DND-41 (cell line): ENCODE results near the gene RPS27L.

ENCODE experiments used
- ATAC-seq: fragments of 200-7000 bp; cut with Tn5 transposase; 3 replicates; pipeline ENCODE4 v1.9.1; 2021; ENCODE audit warnings: low read depth; ENCODE audit not compliant: insufficient read depth
- DNase-seq: peaks from one replicate; pipeline ENCODE4 v3.0.0-alpha.2; 2020
- H2AFZ ChIP-seq: 2 replicates; pipeline ENCODE4 v1.6.0; 2012; ENCODE audit warnings: low read depth, low read length
- H3K27ac ChIP-seq: 2 replicates; pipeline ENCODE4 v1.5.1; 2012; ENCODE audit warnings: low read length, inconsistent platforms
- H3K27me3 ChIP-seq: fragments of 200-600 bp; sonication (generic); 2 replicates; pipeline ENCODE4 v1.6.0; 2012; ENCODE audit warnings: low read length, mild to moderate bottlenecking, inconsistent platforms; ENCODE audit not compliant: insufficient read depth, poor library complexity
- H3K36me3 ChIP-seq: 2 replicates; pipeline ENCODE4 v1.5.1; 2012; ENCODE audit warnings: low read length, inconsistent platforms; ENCODE audit not compliant: insufficient read depth
- H3K4me1 ChIP-seq: 2 replicates; pipeline ENCODE4 v1.5.1; 2012; ENCODE audit warnings: mild to moderate bottlenecking, low read length; ENCODE audit not compliant: insufficient read depth
- H3K4me2 ChIP-seq: 2 replicates; pipeline ENCODE4 v1.6.0; 2012; ENCODE audit warnings: mild to moderate bottlenecking, moderate library complexity, low read length, inconsistent platforms; ENCODE audit not compliant: insufficient read depth
- H3K4me3 ChIP-seq, 2 experiments: fragments of 200-600 bp in 1 of 2; shearing (Covaris generic) in 1 of 2; 2 replicates each; pipeline ENCODE4 v1.5.1; 2012 to 2016; ENCODE audit warnings: inconsistent platforms in 2 of 2, low read length in 2 of 2, mild to moderate bottlenecking in 2 of 2, low read depth in 1 of 2, moderate library complexity in 1 of 2
- H3K79me2 ChIP-seq: 2 replicates; pipeline ENCODE4 v1.6.0; 2012; ENCODE audit warnings: low read length, inconsistent platforms; ENCODE audit not compliant: insufficient read depth
- H3K9ac ChIP-seq: 2 replicates; pipeline ENCODE4 v1.6.0; 2012; ENCODE audit warnings: low read depth, mild to moderate bottlenecking, inconsistent platforms, low read length, moderate library complexity
- H3K9me3 ChIP-seq: 2 replicates; pipeline ENCODE4 v1.5.1; 2012; ENCODE audit warnings: low read length, moderate library complexity, mild to moderate bottlenecking, inconsistent platforms; ENCODE audit not compliant: insufficient read depth, severe bottlenecking
- H4K20me1 ChIP-seq: 2 replicates; pipeline ENCODE4 v1.6.0; 2012; ENCODE audit warnings: low read length; ENCODE audit not compliant: insufficient read depth
- EZH2 ChIP-seq: IDR thresholded peaks from 3 replicates; pipeline ENCODE4 v1.6.1; 2012; ENCODE audit warnings: borderline replicate concordance, low read depth, mild to moderate bottlenecking, moderate library complexity, low read length, inconsistent platforms; ENCODE audit not compliant: severe bottlenecking
- TF ChIP-seq, protein P1 (sequence below): IDR thresholded peaks from 2 replicates; pipeline ENCODE4 v1.5.1; 2012; ENCODE audit warnings: borderline replicate concordance, low read length, moderate library complexity, mild to moderate bottlenecking; ENCODE audit not compliant: poor library complexity, severe bottlenecking; ENCODE audit errors: extremely low read depth

Gene RPS27L

DNA sequence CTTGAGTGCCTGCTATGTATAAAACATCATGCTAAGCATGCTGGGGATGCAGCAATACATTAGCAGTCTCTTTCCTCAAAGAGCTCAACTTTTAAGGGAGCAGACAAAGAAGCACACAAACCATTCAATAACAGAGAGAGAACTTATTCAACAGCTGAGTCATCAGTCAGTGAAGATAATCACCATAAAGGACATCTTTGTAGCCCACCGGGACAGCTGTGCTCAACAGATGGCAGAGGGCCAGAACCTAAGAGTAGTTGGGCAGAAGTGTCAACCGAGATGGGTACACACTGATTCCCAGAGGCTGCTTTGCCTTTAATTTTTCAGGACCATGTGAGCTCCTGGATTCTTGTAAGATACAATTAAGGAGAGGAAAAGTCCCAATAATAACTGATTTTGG, 27.9 kb upstream of the RPS27L start:
- no peak overlapping the region for H2AFZ ChIP-seq
- H3K27ac ChIP-seq: no peak overlapping the region
- TF ChIP-seq, protein P1, sequence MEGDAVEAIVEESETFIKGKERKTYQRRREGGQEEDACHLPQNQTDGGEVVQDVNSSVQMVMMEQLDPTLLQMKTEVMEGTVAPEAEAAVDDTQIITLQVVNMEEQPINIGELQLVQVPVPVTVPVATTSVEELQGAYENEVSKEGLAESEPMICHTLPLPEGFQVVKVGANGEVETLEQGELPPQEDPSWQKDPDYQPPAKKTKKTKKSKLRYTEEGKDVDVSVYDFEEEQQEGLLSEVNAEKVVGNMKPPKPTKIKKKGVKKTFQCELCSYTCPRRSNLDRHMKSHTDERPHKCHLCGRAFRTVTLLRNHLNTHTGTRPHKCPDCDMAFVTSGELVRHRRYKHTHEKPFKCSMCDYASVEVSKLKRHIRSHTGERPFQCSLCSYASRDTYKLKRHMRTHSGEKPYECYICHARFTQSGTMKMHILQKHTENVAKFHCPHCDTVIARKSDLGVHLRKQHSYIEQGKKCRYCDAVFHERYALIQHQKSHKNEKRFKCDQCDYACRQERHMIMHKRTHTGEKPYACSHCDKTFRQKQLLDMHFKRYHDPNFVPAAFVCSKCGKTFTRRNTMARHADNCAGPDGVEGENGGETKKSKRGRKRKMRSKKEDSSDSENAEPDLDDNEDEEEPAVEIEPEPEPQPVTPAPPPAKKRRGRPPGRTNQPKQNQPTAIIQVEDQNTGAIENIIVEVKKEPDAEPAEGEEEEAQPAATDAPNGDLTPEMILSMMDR: no peak
- TF ChIP-seq EZH2: no peak
- DNase-seq (no peak), ATAC-seq (no peak)
- H3K4me3 ChIP-seq: no peak overlapping the region
- H3K4me1 ChIP-seq: peaks cover 12% of the 10 kb centered on the region
- H3K79me2 ChIP-seq: peaks cover 8% of the 10 kb centered on the region
- H3K36me3 ChIP-seq: no peaks in the 10 kb centered on the region
- no peak overlapping the region for H3K9ac ChIP-seq
- H4K20me1 ChIP-seq: no peaks in the 10 kb centered on the region
- H3K27me3 ChIP-seq: no peaks in the 10 kb centered on the region
- H3K4me2 ChIP-seq: no peak overlapping the region
- no peaks in the 10 kb centered on the region for H3K9me3 ChIP-seq

DNA sequence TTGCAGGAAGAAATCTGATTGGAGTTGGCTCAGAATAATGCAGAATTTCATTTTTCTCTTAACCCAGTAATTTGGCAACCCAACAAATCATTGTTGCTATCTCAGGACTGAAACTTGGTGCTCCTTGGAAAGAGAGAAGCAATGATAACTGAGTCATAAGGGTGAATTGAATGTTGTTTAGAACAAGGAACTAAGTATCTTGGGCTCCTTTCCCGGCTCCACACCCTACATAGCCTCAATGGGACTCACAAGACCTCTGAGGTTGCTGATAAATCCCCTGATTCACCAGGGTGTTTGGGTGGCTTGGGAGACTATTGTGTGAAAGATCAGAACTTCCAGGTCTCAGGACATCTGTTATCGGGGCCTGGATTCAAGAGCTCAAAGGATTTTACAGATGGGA, 24.4 kb upstream of the RPS27L start:
- no peak overlapping the region for H2AFZ ChIP-seq
- DNase-seq: no peak
- no peaks in the 10 kb centered on the region for H3K9me3 ChIP-seq
- no peak overlapping the region for H3K9ac ChIP-seq
- H3K4me1 ChIP-seq: no peaks in the 10 kb centered on the region
- H3K36me3 ChIP-seq: no peaks in the 10 kb centered on the region
- H3K4me2 ChIP-seq: no peak overlapping the region
- no peak for TF ChIP-seq EZH2
- TF ChIP-seq, protein P1: no peak
- no peak overlapping the region for H3K27ac ChIP-seq
- ATAC-seq: no peak
- no peaks in the 10 kb centered on the region for H3K79me2 ChIP-seq
- H4K20me1 ChIP-seq: no peaks in the 10 kb centered on the region
- no peak overlapping the region for H3K4me3 ChIP-seq
- H3K27me3 ChIP-seq: no peaks in the 10 kb centered on the region

DNA sequence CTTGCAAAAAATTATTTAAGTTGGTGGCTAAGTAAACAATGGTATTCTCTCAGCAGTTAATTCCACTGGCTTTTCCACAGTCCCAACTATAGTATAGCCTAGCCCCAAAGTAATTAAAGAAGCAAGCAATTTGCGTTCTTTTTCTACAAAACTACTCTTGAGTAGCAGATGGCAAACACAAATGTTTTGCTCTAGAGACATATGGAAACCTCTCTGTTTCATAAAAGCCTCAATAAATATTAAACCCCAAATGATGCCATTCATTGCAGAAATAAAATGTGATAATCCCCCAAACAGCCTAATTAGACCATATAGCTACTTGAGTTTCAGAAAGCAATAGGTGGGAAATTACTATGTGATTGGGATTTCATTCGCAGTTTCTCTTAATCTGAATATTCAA, 23.5 kb upstream of the RPS27L start:
- H3K27ac ChIP-seq: no peak overlapping the region
- TF ChIP-seq, protein P1: no peak
- no peak for TF ChIP-seq EZH2
- no peaks in the 10 kb centered on the region for H3K27me3 ChIP-seq
- H2AFZ ChIP-seq: no peak overlapping the region
- H3K9ac ChIP-seq: no peak overlapping the region
- no peaks in the 10 kb centered on the region for H3K36me3 ChIP-seq
- no peaks in the 10 kb centered on the region for H3K9me3 ChIP-seq
- no peak for DNase-seq
- no peaks in the 10 kb centered on the region for H4K20me1 ChIP-seq
- H3K79me2 ChIP-seq: no peaks in the 10 kb centered on the region
- H3K4me3 ChIP-seq: no peak overlapping the region
- no peaks in the 10 kb centered on the region for H3K4me1 ChIP-seq
- H3K4me2 ChIP-seq: no peak overlapping the region
- no peak for ATAC-seq

DNA sequence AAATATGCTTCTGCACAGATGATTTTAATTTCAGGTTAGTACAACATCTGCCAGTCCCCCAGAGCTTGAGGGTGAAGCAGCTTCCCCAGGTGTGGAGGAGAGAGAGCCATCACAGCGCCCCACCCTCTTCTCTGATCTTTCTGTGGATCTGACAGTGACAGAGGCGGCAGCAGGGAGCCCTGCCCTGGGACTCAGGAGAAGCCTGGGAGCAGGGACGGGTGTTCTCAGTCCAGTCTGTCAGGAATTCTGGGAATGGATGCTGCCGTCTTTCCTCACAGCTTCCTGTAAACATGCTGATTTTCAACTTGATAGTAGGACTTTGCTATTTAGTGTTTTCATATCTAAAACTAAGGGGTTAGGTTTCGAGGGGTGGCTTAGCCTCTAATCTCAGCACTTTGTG, 20.8 kb upstream of the RPS27L start:
- ATAC-seq (no peak), DNase-seq (no peak)
- no peaks in the 10 kb centered on the region for H3K9me3 ChIP-seq
- no peak overlapping the region for H3K9ac ChIP-seq
- no peak for TF ChIP-seq EZH2
- TF ChIP-seq, protein P1: no peak
- H3K36me3 ChIP-seq: no peaks in the 10 kb centered on the region
- no peaks in the 10 kb centered on the region for H3K27me3 ChIP-seq
- no peak overlapping the region for H3K27ac ChIP-seq
- H2AFZ ChIP-seq: no peak overlapping the region
- no peak overlapping the region for H3K4me2 ChIP-seq
- H4K20me1 ChIP-seq: no peaks in the 10 kb centered on the region
- no peaks in the 10 kb centered on the region for H3K79me2 ChIP-seq
- no peak overlapping the region for H3K4me3 ChIP-seq
- no peaks in the 10 kb centered on the region for H3K4me1 ChIP-seq
